ENCODE data around the gene LRP1B. TPM values are rescaled to one million over a fixed set of nuclear protein-coding genes. Genes with fewer than 3 reads are reported as not detected.

Gene LRP1B
- polyA plus RNA-seq, 1 donor from 2014 or later: 12.7 TPM

- H3F3A ChIP-seq (ENCODE audit: insufficient read depth, low read length, poor library complexity, severe bottlenecking): no peaks in the 10 kb centered on the region
- no peaks in the 10 kb centered on the region for H3K9me3 ChIP-seq (ENCODE audit: low read length)
- H3K4me3 ChIP-seq (ENCODE audit: low read length): no peak overlapping the region
- TF ChIP-seq TAF1 (IDR thresholded peaks at IDR 0.05; ENCODE audit: low read depth) (no peak), POLR2AphosphoS5 (IDR thresholded peaks at IDR 0.05) (no peak), RAD21 (conservative IDR thresholded peaks at IDR 0.05) (no peak)
- TF ChIP-seq, protein P1, sequence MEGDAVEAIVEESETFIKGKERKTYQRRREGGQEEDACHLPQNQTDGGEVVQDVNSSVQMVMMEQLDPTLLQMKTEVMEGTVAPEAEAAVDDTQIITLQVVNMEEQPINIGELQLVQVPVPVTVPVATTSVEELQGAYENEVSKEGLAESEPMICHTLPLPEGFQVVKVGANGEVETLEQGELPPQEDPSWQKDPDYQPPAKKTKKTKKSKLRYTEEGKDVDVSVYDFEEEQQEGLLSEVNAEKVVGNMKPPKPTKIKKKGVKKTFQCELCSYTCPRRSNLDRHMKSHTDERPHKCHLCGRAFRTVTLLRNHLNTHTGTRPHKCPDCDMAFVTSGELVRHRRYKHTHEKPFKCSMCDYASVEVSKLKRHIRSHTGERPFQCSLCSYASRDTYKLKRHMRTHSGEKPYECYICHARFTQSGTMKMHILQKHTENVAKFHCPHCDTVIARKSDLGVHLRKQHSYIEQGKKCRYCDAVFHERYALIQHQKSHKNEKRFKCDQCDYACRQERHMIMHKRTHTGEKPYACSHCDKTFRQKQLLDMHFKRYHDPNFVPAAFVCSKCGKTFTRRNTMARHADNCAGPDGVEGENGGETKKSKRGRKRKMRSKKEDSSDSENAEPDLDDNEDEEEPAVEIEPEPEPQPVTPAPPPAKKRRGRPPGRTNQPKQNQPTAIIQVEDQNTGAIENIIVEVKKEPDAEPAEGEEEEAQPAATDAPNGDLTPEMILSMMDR (IDR thresholded peaks at IDR 0.05; ENCODE audit: poor library complexity, severe bottlenecking): no peak
- H3K9ac ChIP-seq (ENCODE audit: low read length): no peak overlapping the region
- no peaks in the 10 kb centered on the region for H3K9me2 ChIP-seq (ENCODE audit: insufficient read depth, low read length)
- H3K36me3 ChIP-seq (ENCODE audit: insufficient read depth, low read length): no peaks in the 10 kb centered on the region
- H2AFZ ChIP-seq (ENCODE audit: low read depth, low read length): no peak overlapping the region
- H3K4me2 ChIP-seq (ENCODE audit: low read length): no peak overlapping the region
- H3K27ac ChIP-seq (ENCODE audit: low read length): no peak overlapping the region
- no peaks in the 10 kb centered on the region for H3K27me3 ChIP-seq (ENCODE audit: insufficient read depth, low read depth, low read length)
- H4K20me1 ChIP-seq (ENCODE audit: insufficient read depth): no peaks in the 10 kb centered on the region
- H3K79me2 ChIP-seq (replicated peaks; ENCODE audit: insufficient read depth, low read length): no peaks in the 10 kb centered on the region
Observed at GRCh38 chr2:140680862-140681261, 1450.0 kb downstream of the LRP1B start.

DNA sequence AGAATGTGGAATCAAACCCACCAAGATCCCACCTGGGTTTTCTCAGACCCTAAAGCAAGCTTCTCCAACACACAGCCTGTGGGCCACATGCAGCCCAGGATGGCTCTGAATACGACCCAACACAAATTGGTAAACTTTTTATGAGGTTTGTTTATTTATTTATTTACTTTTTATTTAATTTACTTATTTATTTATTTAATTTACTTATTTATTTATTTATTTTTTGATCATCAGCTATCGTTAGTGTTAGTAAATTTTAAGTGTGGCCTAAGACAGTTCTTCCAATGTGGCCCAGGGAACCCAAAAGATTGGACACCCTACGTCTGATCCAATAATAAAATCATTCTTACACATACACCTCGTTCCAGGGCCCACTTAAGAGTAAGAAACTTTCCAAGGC, 1451.1 kb downstream of the LRP1B start:
- Histone ChIP-seq H2AFZ (ENCODE audit: low read depth, low read length) (no peak overlapping the region), H3K79me2 (replicated peaks; ENCODE audit: insufficient read depth, low read length) (no peaks in the 10 kb centered on the region), H3K9me3 (ENCODE audit: low read length) (no peaks in the 10 kb centered on the region), H3K36me3 (ENCODE audit: insufficient read depth, low read length) (no peaks in the 10 kb centered on the region), H4K20me1 (ENCODE audit: insufficient read depth) (no peaks in the 10 kb centered on the region), H3K4me3 (ENCODE audit: low read length) (no peak overlapping the region), H3F3A (ENCODE audit: insufficient read depth, low read length, poor library complexity, severe bottlenecking) (no peaks in the 10 kb centered on the region), H3K4me2 (ENCODE audit: low read length) (no peak overlapping the region), H3K9ac (ENCODE audit: low read length) (no peak overlapping the region), H3K27me3 (ENCODE audit: insufficient read depth, low read depth, low read length) (no peaks in the 10 kb centered on the region), H3K27ac (ENCODE audit: low read length) (no peak overlapping the region), H3K9me2 (ENCODE audit: insufficient read depth, low read length) (no peaks in the 10 kb centered on the region)
- TF ChIP-seq MXI1 (conservative IDR thresholded peaks at IDR 0.05; ENCODE audit: poor library complexity, severe bottlenecking): no peak
- TF ChIP-seq EZH2 (IDR thresholded peaks at IDR 0.05; ENCODE audit: borderline replicate concordance, insufficient read depth, low read length, poor library complexity, severe bottlenecking): no peak
- no peak for TF ChIP-seq REST (IDR thresholded peaks at IDR 0.05; ENCODE audit: borderline replicate concordance)
- no peak for TF ChIP-seq TAF1 (IDR thresholded peaks at IDR 0.05; ENCODE audit: low read depth)
- no peak for TF ChIP-seq POLR2AphosphoS5 (IDR thresholded peaks at IDR 0.05)
- no peak for TF ChIP-seq SMC3 (conservative IDR thresholded peaks at IDR 0.05; ENCODE audit: poor library complexity)

DNA sequence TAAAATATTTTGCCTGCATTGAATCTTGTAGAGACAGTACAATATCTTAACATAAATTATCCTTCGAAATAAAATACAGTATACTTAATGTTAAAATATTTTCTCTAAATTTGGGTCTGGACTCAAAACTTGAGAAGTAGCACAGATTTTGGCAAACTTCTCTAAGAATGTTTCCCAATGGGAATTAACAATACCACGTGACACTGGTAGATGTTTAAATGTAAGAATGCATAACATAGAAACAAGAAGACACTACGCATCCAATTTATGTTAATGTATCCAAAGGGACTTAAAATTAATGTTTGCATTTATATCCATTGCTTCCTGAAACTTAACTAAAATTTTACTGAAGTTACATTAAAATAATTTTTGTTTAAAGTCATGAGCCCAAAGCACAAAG, 1460.9 kb downstream of the LRP1B start:
- Histone ChIP-seq H3K9me2 (ENCODE audit: insufficient read depth, low read length) (no peaks in the 10 kb centered on the region), H3K27ac (ENCODE audit: low read length) (no peak overlapping the region), H3K4me3 (ENCODE audit: low read length) (no peak overlapping the region), H3F3A (ENCODE audit: insufficient read depth, low read length, poor library complexity, severe bottlenecking) (no peaks in the 10 kb centered on the region), H3K9ac (ENCODE audit: low read length) (no peak overlapping the region), H4K20me1 (ENCODE audit: insufficient read depth) (no peaks in the 10 kb centered on the region), H3K27me3 (ENCODE audit: insufficient read depth, low read depth, low read length) (no peaks in the 10 kb centered on the region), H3K4me2 (ENCODE audit: low read length) (no peak overlapping the region), H3K79me2 (replicated peaks; ENCODE audit: insufficient read depth, low read length) (no peaks in the 10 kb centered on the region), H3K9me3 (ENCODE audit: low read length) (no peaks in the 10 kb centered on the region), H3K36me3 (ENCODE audit: insufficient read depth, low read length) (no peaks in the 10 kb centered on the region), H2AFZ (ENCODE audit: low read depth, low read length) (no peak overlapping the region)
- TF ChIP-seq TAF1 (IDR thresholded peaks at IDR 0.05; ENCODE audit: low read depth) (no peak), RAD21 (conservative IDR thresholded peaks at IDR 0.05) (no peak), REST (IDR thresholded peaks at IDR 0.05; ENCODE audit: borderline replicate concordance) (no peak), POLR2AphosphoS5 (IDR thresholded peaks at IDR 0.05) (no peak), EP300 (conservative IDR thresholded peaks at IDR 0.05; ENCODE audit: poor library complexity, severe bottlenecking) (no peak), MXI1 (conservative IDR thresholded peaks at IDR 0.05; ENCODE audit: poor library complexity, severe bottlenecking) (no peak), EZH2 (IDR thresholded peaks at IDR 0.05; ENCODE audit: borderline replicate concordance, insufficient read depth, low read length, poor library complexity, severe bottlenecking) (no peak), SMC3 (conservative IDR thresholded peaks at IDR 0.05; ENCODE audit: poor library complexity) (no peak)
- TF ChIP-seq, protein P1 (IDR thresholded peaks at IDR 0.05; ENCODE audit: poor library complexity, severe bottlenecking): no peak

Measured in neural cell (in vitro differentiated cells).